Transverse colon (tissue), 4 donors: Measurements from ENCODE around the gene PTMS.

Experiments
- CTCF ChIP-seq, 5 experiments: fragments of 200-600 bp in 3 of 5; fragments of 450-650 bp in 2 of 5; sonication (generic) in 3 of 5; IDR thresholded peaks; 1 replicate in 2 of 5; 2 replicates in 3 of 5; pipeline ENCODE4 v1.5.1; 2016 to 2017; ENCODE audit warnings: antibody characterized with exemption in 5 of 5, inconsistent platforms in 3 of 5, mild to moderate bottlenecking in 2 of 5, moderate library complexity in 1 of 5
- EP300 ChIP-seq: sonication (generic); formaldehyde crosslinking; IDR thresholded peaks from one replicate; pipeline ENCODE4 v1.6.1; 2017; ENCODE audit warnings: antibody characterized with exemption, low read depth
- POLR2A ChIP-seq: fragments of 450-650 bp; IDR thresholded peaks from one replicate; pipeline ENCODE4 v1.6.1; 2016; ENCODE audit warnings: antibody characterized with exemption, mild to moderate bottlenecking, moderate library complexity
- POLR2AphosphoS5 ChIP-seq, 3 donors: sonication (generic); formaldehyde crosslinking; IDR thresholded peaks; one replicate each; pipeline ENCODE4 v1.6.1; 2016; ENCODE audit warnings: antibody characterized with exemption in 3 of 3

- TF ChIP-seq CTCF (IDR thresholded peaks at IDR 0.05) (no peak), EP300 (no peak), POLR2A (no peak), POLR2AphosphoS5 (IDR thresholded peaks at IDR 0.05) (no peak)
Measured at GRCh38 chr12:6754411-6754810, 11.8 kb upstream of the PTMS start.
